ENCODE data around the gene MRPS18B. TPM values are rescaled to one million over a fixed set of nuclear protein-coding genes. Genes with fewer than 3 reads are reported as not detected.

MRPS18B gene
- total and polyA plus RNA-seq, 2 of the 4 experiments (the other 2 are of a cell fraction) = 51.2 to 82.3 TPM

GRCh38 chr6:30656513-30656912 lies 38.9 kb downstream of the MRPS18B start:
- Histone ChIP-seq H3K27me3 (ENCODE audit: control insufficient read depth, insufficient read depth, low read length) (no peaks in the 10 kb centered on the region), H3K27ac (ENCODE audit: insufficient read depth, low read length) (no peak overlapping the region), H3K36me3 (ENCODE audit: control insufficient read depth, insufficient read depth, low read length) (peaks cover 74% of the 10 kb centered on the region), H3K9me3 (ENCODE audit: control insufficient read depth, insufficient read depth, low read length) (no peaks in the 10 kb centered on the region), H2BK20ac (ENCODE audit: low read depth, low read length) (no peak overlapping the region), H2BK15ac (ENCODE audit: low read depth, low read length) (no peak overlapping the region), H4K5ac (ENCODE audit: low read depth, low read length) (no peak overlapping the region), H2AK5ac (ENCODE audit: low read depth, low read length) (no peak overlapping the region), H4K8ac (ENCODE audit: low read depth in 2 of 2, low read length in 2 of 2) (no peak overlapping the region), H4K91ac (ENCODE audit: insufficient read depth, low read depth, low read length) (no peak overlapping the region), H4K20me1 (ENCODE audit: insufficient read depth, low read length) (no peaks in the 10 kb centered on the region), H3K4me1 (ENCODE audit: control insufficient read depth, insufficient read depth, low read length) (no peaks in the 10 kb centered on the region; the same call in 1 of the 2 replicates), H3K14ac (replicated peaks; ENCODE audit: low read depth, low read length) (no peak overlapping the region), H2BK120ac (ENCODE audit: low read depth, low read length) (no peak overlapping the region), H3K56ac (ENCODE audit: extremely low read depth, insufficient read depth, low read length) (no peak overlapping the region), H3K4me3 (ENCODE audit: insufficient read depth, low read depth, low read length) (no peak overlapping the region), H2AFZ (replicated peaks; ENCODE audit: low read length, poor library complexity) (no peak overlapping the region), H3K9me1 (ENCODE audit: insufficient read depth, low read length) (no peaks in the 10 kb centered on the region), H2AK9ac (replicated peaks; ENCODE audit: low read depth, low read length, poor library complexity) (no peak overlapping the region), H3K4ac (ENCODE audit: low read depth, low read length) (no peak overlapping the region), H2BK5ac (ENCODE audit: low read depth, low read length, poor library complexity, severe bottlenecking) (no peak overlapping the region), H3K23ac (ENCODE audit: low read depth, low read length) (no peak overlapping the region), H3K18ac (ENCODE audit: low read depth, low read length) (no peak overlapping the region), H3K79me1 (ENCODE audit: low read depth in 1 of 2, low read length in 2 of 2) (peaks cover 2 to 4% of the 10 kb centered on the region in 2 experiments; a peak in 3 of 4 replicates), H3K9ac (ENCODE audit: low read depth, low read length) (no peak overlapping the region), H3K4me2 (ENCODE audit: low read depth, low read length) (no peak overlapping the region)
- ChIA-PET CTCF (no interaction called here), POLR2A (ENCODE audit: unreplicated experiment) (no interaction called here)
- DNase-seq = no peak
- in situ Hi-C loops (cut with MboI; ENCODE audit: low sequenced_read_pairs) (no loop called here), dilution Hi-C loops (cut with HindIII; ENCODE audit: low sequenced_read_pairs, unreplicated experiment) (no loop called here), intact Hi-C loops (cut with micrococcal nuclease) (no loop called here)
- 91% methylated on average over 4 of the region's 7 CpGs; no CpG with 5 or more reads in 1 of the 2 experiments for WGBS, 2 experiments (ENCODE audit: extremely low coverage in 2 of 2, insufficient read length in 1 of 2)
- TF ChIP-seq CTCF (conservative IDR thresholded peaks at IDR 0.05; ENCODE audit: low read depth, low read length) (no peak), RCOR1 (IDR thresholded peaks at IDR 0.05; ENCODE audit: insufficient replicate concordance, low read length) (no peak), CHD1 (IDR thresholded peaks at IDR 0.05; ENCODE audit: low read depth, low read length) (no peak), RFX5 (IDR thresholded peaks at IDR 0.05; ENCODE audit: low read depth, low read length) (no peak), BHLHE40 (IDR thresholded peaks at IDR 0.05; ENCODE audit: low read depth, low read length) (no peak), CEBPB (IDR thresholded peaks at IDR 0.05; ENCODE audit: low read depth, low read length) (no peak), RAD21 (IDR thresholded peaks at IDR 0.05; ENCODE audit: low read length) (no peak), NFE2L2 (IDR thresholded peaks at IDR 0.05; ENCODE audit: low read depth, low read length) (no peak), MAZ (IDR thresholded peaks at IDR 0.05; ENCODE audit: borderline replicate concordance, low read depth, low read length) (no peak), SMC3 (IDR thresholded peaks at IDR 0.05; ENCODE audit: low read depth, low read length) (no peak), POLR2A (IDR thresholded peaks at IDR 0.05; ENCODE audit: low read depth, low read length) (no peak), FOS (IDR thresholded peaks at IDR 0.05; ENCODE audit: low read depth, low read length) (no peak), ELK1 (IDR thresholded peaks at IDR 0.05; ENCODE audit: borderline replicate concordance, low read depth, low read length) (no peak), MAFK (IDR thresholded peaks at IDR 0.05; ENCODE audit: low read depth, low read length) (no peak), USF2 (IDR thresholded peaks at IDR 0.05; ENCODE audit: low read depth, low read length) (no peak), MXI1 (IDR thresholded peaks at IDR 0.05; ENCODE audit: borderline replicate concordance, low read depth, low read length) (no peak)
- ATAC-seq (ENCODE audit: low read depth) = no peak
- BruUV-seq (replicated peaks) = no TSS peak

Data from IMR-90 (cell line).